Measurements from ENCODE around the gene CCNK. TPM values are rescaled to one million over a fixed set of nuclear protein-coding genes. Genes with fewer than 3 reads are reported as not detected.

The CCNK gene
- total and polyA plus RNA-seq, 10 of the 15 experiments (the other 5 are each of a cell fraction or from before 2014, with no cell fraction given), result 10.8 to 88.0 (median 22.5) TPM

DNA sequence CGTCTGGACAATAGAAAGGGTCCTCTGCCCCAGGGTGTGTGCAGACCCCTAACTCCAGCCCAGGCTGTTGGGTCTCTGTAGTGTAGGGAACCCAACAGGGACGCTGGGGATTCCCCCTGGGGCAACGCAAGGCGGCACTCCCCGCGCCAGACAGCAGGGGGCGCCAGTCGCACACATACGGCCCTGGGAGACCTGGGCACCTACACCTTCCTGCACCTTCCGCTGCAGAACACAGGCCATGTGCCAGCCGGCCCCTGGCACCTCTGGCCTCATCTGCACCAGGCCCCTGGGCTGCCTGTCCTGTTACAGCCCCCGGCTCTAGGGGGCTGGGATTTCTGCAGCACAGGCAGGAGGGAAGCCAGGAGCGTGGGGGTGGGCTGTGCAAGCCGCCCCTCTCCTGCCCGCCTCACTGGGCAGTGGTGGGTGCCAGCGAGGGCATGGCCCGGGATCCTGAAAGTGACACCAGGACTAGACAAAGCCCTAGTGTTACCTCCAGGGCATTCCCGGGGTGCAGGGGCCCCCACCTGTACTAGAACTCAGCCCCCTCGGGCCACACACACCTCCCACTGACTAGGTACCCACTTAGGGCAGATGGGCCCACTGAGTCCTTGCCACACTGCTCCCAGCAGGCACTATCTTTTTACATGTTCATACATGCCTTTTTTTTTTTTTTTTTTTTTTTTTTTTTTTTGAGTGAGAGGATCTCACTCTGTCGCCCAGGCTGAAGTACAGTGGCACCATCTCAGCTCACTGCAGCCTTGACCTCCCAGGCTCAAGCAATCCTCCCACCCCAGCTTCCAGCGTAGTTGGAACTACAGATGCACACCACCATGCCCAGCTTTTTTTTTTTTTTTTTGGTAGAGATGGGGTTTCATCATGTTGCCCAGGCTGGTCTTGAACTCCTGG is 37.5 kb downstream of the CCNK start (continued):
- TF ChIP-seq, protein P1, sequence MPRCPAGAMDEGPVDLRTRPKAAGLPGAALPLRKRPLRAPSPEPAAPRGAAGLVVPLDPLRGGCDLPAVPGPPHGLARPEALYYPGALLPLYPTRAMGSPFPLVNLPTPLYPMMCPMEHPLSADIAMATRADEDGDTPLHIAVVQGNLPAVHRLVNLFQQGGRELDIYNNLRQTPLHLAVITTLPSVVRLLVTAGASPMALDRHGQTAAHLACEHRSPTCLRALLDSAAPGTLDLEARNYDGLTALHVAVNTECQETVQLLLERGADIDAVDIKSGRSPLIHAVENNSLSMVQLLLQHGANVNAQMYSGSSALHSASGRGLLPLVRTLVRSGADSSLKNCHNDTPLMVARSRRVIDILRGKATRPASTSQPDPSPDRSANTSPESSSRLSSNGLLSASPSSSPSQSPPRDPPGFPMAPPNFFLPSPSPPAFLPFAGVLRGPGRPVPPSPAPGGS (IDR thresholded peaks at IDR 0.05; ENCODE audit: borderline replicate concordance, insufficient read depth, low read depth, low read length, poor library complexity, severe bottlenecking), result no peak
- TF ChIP-seq GABPA (IDR thresholded peaks at IDR 0.05; ENCODE audit: low read depth) (no peak), ZNF207 (IDR thresholded peaks at IDR 0.05; ENCODE audit: borderline replicate concordance) (no peak), DPF2 (IDR thresholded peaks at IDR 0.05) (0 out of 2 replicates have a peak, but pooled peaks have one; percentile 41), RB1 (IDR thresholded peaks at IDR 0.05; ENCODE audit: borderline replicate concordance) (peak; percentile 53; the same call in 1 of the 2 replicates), IKZF1 (conservative IDR thresholded peaks at IDR 0.05) (0 out of 2 replicates have a peak, but pooled peaks have one; percentile 26), TCF12 (IDR thresholded peaks at IDR 0.05; ENCODE audit: low read depth, low read length) (no peak), MYB (IDR thresholded peaks at IDR 0.05; ENCODE audit: borderline replicate concordance, low read depth, low read length) (no peak), ZNF274 (IDR thresholded peaks at IDR 0.05; ENCODE audit: insufficient read depth, insufficient read length) (no peak), LARP7 (IDR thresholded peaks at IDR 0.05) (peak; percentile 62; the same call in 1 of the 2 replicates), NFIC (IDR thresholded peaks at IDR 0.05; ENCODE audit: low read depth, low read length) (no peak), YY1 (IDR thresholded peaks at IDR 0.05; ENCODE audit: low read depth, low read length) (peak; percentile 84), SUZ12 (IDR thresholded peaks at IDR 0.05; ENCODE audit: unreplicated experiment) (no peak), ZNF217 (IDR thresholded peaks at IDR 0.05) (no peak), BACH1 (IDR thresholded peaks at IDR 0.05; ENCODE audit: borderline replicate concordance) (no peak), ZNF622 (IDR thresholded peaks at IDR 0.05) (no peak), CHD1 (IDR thresholded peaks at IDR 0.05; ENCODE audit: low read depth, low read length) (no peak), PAX5 (IDR thresholded peaks at IDR 0.05; ENCODE audit: borderline replicate concordance, low read depth, low read length) (no peak), RUNX3 (IDR thresholded peaks at IDR 0.05; ENCODE audit: low read length) (no peak), POLR2AphosphoS2 (IDR thresholded peaks at IDR 0.05; ENCODE audit: low read depth, low read length) (no peak), GATAD2B (conservative IDR thresholded peaks at IDR 0.05; ENCODE audit: low read depth) (peak; percentile 75; the same call in 1 of the 2 replicates)
- TF ChIP-seq, protein P2, sequence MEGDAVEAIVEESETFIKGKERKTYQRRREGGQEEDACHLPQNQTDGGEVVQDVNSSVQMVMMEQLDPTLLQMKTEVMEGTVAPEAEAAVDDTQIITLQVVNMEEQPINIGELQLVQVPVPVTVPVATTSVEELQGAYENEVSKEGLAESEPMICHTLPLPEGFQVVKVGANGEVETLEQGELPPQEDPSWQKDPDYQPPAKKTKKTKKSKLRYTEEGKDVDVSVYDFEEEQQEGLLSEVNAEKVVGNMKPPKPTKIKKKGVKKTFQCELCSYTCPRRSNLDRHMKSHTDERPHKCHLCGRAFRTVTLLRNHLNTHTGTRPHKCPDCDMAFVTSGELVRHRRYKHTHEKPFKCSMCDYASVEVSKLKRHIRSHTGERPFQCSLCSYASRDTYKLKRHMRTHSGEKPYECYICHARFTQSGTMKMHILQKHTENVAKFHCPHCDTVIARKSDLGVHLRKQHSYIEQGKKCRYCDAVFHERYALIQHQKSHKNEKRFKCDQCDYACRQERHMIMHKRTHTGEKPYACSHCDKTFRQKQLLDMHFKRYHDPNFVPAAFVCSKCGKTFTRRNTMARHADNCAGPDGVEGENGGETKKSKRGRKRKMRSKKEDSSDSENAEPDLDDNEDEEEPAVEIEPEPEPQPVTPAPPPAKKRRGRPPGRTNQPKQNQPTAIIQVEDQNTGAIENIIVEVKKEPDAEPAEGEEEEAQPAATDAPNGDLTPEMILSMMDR (IDR thresholded peaks at IDR 0.05 in 2 of 3, conservative IDR thresholded peaks at IDR 0.05 in 1 of 3; ENCODE audit: control insufficient read depth in 2 of 3, extremely low read depth in 1 of 3, insufficient read depth in 1 of 3, low read depth in 3 of 3, low read length in 3 of 3), result peak; percentile 96 to 99 (median 96)
- TF ChIP-seq, protein P3, sequence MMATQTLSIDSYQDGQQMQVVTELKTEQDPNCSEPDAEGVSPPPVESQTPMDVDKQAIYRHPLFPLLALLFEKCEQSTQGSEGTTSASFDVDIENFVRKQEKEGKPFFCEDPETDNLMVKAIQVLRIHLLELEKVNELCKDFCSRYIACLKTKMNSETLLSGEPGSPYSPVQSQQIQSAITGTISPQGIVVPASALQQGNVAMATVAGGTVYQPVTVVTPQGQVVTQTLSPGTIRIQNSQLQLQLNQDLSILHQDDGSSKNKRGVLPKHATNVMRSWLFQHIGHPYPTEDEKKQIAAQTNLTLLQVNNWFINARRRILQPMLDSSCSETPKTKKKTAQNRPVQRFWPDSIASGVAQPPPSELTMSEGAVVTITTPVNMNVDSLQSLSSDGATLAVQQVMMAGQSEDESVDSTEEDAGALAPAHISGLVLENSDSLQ (IDR thresholded peaks at IDR 0.05), result no peak
- TF ChIP-seq, protein P4, sequence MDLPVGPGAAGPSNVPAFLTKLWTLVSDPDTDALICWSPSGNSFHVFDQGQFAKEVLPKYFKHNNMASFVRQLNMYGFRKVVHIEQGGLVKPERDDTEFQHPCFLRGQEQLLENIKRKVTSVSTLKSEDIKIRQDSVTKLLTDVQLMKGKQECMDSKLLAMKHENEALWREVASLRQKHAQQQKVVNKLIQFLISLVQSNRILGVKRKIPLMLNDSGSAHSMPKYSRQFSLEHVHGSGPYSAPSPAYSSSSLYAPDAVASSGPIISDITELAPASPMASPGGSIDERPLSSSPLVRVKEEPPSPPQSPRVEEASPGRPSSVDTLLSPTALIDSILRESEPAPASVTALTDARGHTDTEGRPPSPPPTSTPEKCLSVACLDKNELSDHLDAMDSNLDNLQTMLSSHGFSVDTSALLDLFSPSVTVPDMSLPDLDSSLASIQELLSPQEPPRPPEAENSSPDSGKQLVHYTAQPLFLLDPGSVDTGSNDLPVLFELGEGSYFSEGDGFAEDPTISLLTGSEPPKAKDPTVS (IDR thresholded peaks at IDR 0.05; ENCODE audit: low read depth, low read length), result no peak

Measured in GM12878 (cell line).